GM12892 (cell line): ENCODE measurements around the gene PLCH1.

ENCODE experiments used
- DNase-seq: peaks from one replicate; pipeline ENCODE4 v3.0.0; 2011; ENCODE audit not compliant: insufficient read length
- FAIRE-seq: peaks from 2 replicates; lab custom pipeline; 2011; peaks lifted over from hg19 to GRCh38; lab: Jason Lieb, UNC
- POLR2A ChIP-seq: IDR thresholded peaks from 2 replicates; pipeline ENCODE4 v1.6.1; 2011; ENCODE audit warnings: low read depth, low read length, control low read depth
- POLR2AphosphoS5 ChIP-seq: IDR thresholded peaks from 2 replicates; pipeline ENCODE4 v1.6.1; 2011; ENCODE audit warnings: low read depth, low read length, control low read depth
- TAF1 ChIP-seq: IDR thresholded peaks from 2 replicates; pipeline ENCODE4 v1.6.1; 2011; ENCODE audit warnings: low read depth, mild to moderate bottlenecking, control low read depth, low read length, borderline replicate concordance

PLCH1 gene

DNA sequence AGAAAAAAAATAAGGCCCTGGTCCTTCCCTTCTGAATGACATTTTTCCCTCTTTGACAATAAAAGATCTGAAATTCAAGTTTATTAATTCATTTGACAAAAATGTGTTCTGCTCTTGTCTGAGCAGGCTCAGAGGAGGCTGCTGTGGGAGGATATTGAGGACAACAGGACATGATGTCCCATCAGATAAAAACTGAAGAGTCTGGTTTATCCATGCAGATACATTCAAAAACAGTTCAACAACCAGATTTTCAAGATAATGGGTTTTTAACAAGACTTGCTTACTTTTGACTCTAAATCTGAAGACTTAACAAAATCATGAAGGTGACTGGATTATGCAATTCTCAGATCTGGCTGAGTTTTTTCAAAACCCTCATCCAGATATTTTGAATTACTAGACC lies 414.5 kb downstream of the PLCH1 start:
- TF ChIP-seq TAF1, result no peak
- TF ChIP-seq POLR2AphosphoS5, result no peak
- no peak for TF ChIP-seq POLR2A
- no peak for FAIRE-seq
- no peak for DNase-seq

GRCh38 chr3:155329513-155330048 lies 415.3 kb downstream of the PLCH1 start:
- TF ChIP-seq POLR2A, result no peak
- FAIRE-seq, result no peak
- no peak for DNase-seq

- no peak for DNase-seq
- no peak for FAIRE-seq
- TF ChIP-seq POLR2A (no peak), POLR2AphosphoS5 (no peak), TAF1 (no peak)
These were observed 417.0 kb downstream of the PLCH1 start for GRCh38 chr3:155327871-155328270.

DNA sequence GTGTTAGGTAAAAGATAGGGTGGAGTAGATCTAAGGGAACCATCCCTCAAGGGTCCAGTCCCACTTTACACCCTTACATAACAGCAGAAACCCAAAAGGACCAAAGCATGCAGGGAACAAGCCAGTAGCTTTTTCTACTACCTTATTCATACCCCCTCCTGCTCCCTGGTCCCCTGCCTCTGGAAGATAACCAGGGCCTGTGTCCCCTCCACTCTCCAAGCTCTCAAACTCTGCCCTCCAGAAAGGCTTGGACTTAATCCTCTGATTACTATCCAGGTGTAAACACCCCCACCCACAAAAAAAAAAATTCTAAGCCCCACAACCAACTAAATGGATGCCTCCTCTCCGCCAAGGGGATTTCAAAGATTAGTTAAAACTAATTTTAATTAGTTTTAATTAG lies 417.4 kb downstream of the PLCH1 start:
- no peak for TF ChIP-seq TAF1
- TF ChIP-seq POLR2AphosphoS5, result no peak
- TF ChIP-seq POLR2A, result no peak
- FAIRE-seq (no peak), DNase-seq (no peak)

GRCh38 chr3:155326901-155327300 lies 418.0 kb downstream of the PLCH1 start:
- FAIRE-seq, result no peak
- no peak for TF ChIP-seq POLR2A
- no peak for TF ChIP-seq POLR2AphosphoS5
- no peak for TF ChIP-seq TAF1
- no peak for DNase-seq

DNA sequence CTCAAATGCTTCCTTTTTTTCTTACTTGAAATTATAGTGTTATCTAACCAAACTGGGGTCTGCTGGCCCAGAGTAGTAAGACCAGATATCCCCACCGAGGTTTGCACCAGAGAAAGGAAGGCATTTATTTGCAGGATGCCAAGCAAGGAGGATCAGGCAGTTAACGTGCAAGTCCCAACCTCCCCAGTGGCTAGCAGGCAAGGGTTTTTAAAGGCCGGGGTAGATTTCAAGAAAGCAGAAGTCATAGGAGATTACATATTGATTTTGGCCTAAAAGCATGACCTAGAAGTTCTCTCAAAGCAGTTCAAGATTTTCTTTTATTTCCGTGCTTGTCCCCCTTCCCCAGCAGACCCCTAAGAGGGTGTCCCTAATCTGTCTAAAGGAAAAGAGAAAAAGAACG lies 418.6 kb downstream of the PLCH1 start:
- TF ChIP-seq TAF1, result no peak
- no peak for TF ChIP-seq POLR2AphosphoS5
- TF ChIP-seq POLR2A, result no peak
- DNase-seq (no peak), FAIRE-seq (peak; percentile 67)
